Activated T-cell treated with anti-CD3 and anti-CD28 coated beads for 1 hour (primary cell): ENCODE results near the gene PNPLA2.
A peak's percentile ranks its signal among the peaks of the same experiment; 100 is the strongest.

Experiments used
- DNase-seq: peaks from one replicate; pipeline ENCODE4 v3.0.0-alpha.2; 2020; ENCODE audit warnings: low read depth

PNPLA2 gene

DNA sequence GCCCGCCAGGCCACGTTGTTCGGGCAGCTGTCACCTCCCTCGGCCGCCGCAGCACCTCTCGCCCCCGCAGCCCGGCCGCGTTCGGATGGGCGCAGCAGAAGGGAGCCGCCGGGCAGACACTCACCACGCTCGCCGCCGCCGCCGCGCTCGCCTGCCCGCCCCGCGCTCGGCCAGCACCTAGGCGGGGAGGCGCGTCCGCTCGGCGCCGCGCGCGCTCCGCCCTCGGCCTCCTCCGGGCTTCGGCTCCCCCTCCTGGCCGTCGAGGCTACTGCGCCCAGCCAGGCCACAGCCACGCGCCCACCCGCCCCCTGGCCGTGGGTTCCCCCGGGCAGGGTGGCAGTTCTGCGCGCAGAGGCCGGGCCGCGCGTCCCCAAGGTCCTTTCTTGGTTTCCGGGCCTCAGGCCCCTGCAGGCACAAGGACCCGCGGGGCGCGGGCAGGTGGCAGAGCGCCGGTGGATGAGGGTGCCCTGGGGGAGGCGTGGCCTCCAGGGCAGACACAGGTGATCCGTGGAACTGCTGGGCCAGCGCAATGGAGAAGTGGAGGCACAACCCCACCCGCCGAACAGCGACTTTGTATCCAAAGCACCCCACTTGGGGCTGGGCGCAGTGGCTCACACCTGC is 20.5 kb upstream of the PNPLA2 start, which contains the start of gene SLC25A22:
Gene SLC25A22, minus strand, starts transcription at position 189 of the 621 bp plus-strand sequence. CDS start 3,275 bp downstream, outside the sequence.
- DNase-seq = peak; percentile 78

DNA sequence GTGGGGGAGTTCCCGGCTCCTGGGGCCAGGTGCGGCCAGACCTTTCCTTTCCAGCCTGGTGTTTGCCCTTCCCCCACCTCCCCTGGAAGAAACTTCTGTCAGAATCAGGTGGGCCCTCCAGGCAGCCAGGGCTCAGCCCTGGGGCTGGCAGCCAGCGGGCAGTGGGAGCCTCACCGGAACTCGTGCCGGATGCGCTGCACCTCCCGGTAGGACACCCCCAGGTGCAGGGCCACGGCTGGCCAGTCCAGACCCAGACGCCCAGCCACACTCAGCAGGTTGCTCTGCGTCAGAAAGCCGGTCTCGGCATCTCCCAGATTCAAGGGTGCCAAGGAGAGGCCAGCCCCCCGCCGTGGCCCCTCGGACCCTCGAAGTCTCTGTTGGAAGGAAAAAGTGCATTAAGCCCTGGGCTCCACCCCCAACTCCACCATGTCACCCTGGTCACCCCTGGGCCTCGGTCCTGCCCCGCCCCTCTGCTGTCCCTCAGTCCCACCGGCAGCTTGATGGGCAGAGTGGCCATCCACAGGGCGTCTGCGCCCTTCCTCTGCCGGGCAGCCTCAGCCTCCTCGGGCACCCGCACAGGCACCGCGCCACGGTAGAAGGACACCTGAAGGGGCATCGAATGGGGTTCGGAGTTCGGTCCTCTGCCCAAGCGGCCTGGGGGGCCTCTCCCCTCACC is 18.9 kb upstream of the PNPLA2 start:
- no peak for DNase-seq

DNA sequence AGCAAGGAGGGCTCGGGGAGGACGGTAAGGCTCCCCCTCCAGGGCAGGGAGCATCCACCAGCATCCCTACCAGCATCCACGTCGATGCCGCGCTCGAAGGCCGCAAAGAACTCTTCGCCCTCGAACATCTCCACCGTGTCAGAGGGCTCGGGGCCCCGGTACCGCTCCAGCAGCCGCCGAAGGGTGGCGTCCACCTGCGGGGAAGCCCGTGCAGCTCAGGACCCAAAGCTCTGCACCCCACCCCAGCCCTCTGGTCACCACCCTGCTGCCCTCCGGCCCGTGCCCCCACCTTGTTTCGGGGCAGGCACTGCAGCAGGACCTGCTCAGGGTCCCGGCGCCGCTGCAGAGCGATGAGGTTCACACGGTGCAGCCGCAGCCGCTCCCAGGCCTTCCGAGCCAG is 18.2 kb upstream of the PNPLA2 start:
- DNase-seq = no peak

DNA sequence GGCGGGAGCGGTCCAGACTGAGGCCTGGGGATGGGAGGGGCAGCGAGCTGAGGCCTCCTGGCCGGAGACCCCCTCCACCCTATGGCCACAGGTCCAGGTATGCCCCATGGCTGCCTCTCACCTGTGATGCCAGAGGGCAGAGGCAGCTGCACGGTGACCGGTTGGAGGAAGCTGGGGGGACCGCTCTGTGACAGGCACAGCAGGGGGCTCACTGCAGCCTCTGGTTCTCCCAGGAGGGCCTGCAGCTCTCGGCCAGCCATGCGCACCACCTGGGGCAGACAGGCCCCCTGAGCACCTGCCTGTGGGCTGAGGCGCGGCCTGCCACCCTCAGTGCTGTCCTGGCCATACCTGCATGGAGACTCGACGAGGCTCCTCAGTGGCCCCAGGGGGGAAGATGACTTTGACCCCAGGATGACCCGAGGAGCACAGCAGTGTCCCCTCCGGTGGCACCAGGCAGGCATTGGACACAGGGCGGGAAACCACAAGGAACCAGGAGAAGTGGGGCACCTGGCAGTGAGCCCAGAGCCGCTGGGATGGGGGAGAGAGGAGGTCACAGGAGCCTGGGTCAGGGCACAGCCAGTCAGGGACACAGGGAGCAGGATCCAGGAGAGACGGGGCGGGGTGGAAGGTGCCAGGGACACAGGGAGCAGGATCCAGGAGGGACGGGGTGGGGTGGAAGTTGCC is 17.5 kb upstream of the PNPLA2 start:
- no peak for DNase-seq

DNA sequence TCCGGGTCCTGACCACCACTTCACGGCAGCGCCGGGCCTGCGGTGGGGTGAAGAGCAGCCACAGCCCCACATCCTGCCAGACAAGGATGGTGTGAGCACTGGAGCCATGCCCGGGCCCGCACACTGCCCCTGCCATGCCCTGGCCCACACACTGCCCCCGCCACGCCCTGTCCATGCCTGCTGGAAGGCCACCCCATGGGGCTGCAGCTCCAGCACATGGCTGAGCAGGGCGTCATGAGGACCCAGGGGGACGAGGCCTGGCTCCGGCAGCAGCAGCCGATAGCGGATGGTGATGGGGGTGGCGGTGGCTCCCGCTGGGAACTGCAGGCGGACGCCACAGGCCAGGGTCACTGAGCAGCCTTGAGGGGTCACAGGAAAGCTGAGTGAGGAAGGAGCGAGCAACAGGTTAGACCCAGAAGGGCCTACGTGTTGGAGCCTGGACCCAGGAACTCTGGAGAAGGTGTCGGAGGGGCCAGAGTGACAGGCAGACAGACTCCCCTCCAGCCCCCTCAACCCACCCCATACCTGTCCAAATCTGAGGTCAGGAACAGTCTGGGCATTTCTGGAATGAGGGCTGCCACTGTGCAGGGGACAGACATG is 16.6 kb upstream of the PNPLA2 start:
- DNase-seq = no peak

DNA sequence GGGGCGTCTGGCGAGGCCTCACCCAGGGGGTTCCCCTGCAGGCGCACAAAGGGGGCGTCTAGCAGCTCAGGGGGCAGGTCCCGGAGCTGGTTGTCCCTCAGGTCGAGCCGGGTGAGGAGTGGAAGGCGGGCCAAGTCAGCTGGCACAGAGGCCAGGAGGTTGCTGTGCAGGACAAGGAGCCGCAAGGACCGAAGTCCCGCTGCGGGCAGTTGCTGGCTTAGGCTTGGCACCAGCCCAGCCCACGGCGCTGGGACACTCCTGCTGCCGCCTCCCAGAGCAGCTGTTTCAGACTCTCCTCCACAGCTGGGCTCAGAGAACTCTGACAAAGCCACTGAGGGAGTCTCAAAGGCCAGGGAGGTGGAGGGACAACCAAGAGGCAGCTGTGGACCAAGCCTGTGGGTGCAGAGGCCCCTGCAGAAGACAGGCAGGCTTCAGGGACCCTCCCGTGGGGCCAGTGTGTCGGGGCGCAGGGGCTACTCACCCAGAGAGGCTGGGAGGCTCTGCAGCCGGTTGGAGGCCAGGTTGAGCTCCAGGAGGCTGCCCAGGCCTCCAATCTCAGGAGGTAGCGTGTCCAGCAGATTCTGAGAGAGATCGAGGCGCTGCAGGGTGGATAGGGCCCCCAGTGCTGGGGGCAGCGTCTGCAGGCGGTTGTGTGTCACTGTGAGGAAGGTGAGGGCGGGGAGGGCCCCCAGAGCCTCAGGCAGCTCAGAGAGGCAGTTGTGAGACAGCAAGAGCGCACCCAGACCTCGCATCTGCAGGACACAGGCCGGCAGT is 15.8 kb upstream of the PNPLA2 start:
- no peak for DNase-seq

DNA sequence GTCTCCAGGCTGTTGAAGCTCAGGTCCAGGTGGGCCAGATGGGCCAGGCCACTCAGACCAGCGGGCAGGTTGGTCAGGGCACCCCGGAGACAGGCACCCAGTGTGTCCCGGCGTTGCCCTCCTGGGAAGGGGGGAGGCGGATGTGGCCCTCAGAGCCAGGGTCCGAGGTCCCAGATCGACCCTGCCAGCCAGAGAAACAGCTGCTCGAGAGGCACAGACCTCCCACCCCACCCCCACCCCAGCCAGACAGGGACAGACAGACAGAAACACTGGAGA is 15.3 kb upstream of the PNPLA2 start:
- DNase-seq = no peak

DNA sequence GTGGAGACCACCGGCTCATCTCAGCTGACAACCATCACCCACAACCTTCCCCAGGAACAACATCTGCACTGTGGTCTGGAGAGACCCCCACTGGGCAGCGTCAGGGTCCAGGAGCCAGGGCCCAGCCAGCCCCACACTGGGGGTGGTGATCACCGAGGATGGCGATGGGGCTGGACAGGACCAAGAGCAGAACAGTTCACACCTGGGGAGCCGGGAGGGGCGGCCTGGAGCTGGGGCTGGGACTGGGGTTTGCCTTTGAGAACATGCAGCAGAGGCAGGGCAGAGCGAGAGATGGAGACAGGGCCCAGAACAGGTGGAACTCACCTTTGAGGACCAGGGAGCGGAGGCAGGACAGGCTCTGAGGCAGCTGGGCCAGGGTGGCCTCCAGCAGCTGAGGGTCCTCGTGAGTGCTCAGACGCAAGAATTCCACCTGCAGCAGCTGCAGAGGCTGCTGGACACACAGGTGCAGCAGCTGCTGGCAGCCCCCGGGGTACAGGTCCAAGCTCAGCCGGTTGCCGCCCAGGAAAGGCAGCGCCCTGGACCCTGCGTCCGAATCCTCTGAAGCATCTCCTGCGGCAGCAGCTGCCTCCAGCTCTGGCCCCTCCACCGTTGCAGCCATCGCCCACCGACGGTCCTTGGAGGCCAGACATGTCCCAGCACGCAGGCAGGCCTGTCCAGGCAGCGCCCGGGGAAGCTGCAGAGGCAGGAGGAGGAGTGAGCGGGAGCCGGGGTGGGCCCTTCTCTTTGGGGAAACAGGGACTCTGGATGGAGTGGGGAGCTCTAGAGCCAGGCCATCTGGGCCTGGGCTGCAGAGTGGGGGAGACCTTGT is 14.7 kb upstream of the PNPLA2 start:
- no peak for DNase-seq

DNA sequence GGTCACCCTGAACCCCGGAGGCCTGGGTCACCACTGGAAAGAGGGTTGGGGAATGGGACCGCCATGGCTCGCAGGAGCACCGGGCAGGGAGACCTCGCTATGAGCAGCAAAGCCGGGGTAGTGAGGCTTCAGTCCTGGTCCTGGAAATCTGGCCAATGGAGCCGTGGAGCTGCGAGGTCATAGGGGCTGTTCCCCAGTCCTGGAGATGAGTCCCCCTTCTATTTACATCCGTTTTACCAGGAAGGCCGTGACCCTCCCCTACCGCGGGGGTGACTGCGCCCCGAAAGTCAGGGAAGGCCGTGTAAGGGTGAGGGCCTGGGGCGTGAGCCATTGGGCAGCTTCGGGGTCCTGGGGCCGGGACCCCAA is 14.1 kb upstream of the PNPLA2 start:
- no peak for DNase-seq

DNA sequence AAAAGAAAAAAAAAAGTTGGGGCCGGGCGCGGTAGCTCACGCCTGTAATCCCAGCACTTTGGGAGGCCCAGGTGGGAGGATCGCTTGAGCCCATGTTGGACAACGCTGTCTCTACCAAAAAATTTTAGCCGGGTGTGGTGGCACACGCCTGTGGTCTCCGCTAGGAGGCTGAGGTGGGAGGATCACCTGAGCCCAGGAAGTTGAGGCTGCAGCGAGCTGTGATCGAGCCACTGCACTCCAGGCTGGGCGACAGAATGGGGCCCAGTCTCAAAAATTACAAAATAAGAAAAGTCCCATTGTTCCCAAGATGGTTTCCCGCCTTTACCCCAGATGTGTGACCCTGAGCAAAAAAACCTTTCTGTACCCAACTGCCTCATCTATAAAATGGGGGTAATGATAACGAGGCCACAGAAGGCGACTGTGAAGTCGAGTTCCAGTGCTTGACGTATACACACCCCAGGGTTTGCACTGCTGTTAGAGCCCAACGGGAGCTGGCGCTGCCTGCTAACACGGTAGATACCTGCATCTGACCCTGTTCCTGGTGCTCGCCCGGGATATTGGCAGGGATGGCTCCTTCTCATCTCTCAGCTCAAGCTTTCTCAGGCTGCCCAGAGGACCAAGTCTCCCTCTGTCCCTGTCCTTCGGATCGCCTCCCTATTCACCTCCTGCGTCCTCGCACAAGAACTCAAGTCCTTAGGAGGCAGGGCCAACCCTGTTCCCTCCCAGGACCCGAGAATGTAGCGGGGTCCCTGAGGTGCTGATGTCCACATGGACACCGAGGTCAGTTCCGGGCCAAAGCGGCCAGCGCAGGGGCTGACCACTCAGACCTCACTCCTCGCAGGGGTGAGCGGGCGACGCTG is 10.1 kb upstream of the PNPLA2 start:
- no peak for DNase-seq

DNA sequence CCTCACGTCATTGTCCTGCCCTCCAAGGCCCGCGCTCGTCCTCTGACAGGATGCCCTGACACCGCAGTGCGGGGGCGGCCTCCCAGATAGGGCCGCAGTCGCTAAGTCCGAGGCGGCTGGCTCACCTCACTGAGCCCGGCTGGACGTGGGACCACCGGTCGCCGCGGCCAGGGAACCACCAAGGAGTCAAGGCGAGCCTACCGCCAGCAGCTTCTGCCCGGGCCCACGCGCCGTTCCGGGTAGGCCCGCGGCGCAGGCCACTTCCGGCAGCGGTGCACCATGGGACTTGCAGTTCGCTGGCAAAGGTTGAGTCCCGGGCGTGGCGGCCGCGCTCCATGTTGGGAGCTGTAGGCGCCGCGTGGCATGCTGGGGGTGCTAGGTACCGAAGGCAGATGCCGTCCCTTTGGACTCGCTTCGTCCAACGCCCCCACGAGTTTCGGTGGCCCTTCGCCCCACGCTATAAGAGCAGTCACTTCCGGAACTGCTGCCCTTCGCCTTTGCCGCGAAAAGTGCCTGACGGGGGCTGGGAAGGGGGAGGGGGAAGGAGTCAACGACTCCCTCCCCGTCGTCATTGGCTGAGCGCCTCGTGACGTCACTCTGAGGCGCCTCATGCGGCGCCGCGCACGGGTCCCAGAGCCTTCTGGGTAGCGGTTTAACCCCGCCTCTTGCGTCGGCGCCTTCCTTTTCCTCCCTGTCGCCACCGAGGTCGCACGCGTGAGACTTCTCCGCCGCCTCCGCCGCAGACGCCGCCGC is 9.3 kb upstream of the PNPLA2 start, which contains the start of gene RPLP2:
Gene RPLP2, plus strand, starts transcription at position 681 of the 753 bp plus-strand sequence. CDS start 268 bp downstream, outside the sequence.
- DNase-seq = peak; percentile 94

DNA sequence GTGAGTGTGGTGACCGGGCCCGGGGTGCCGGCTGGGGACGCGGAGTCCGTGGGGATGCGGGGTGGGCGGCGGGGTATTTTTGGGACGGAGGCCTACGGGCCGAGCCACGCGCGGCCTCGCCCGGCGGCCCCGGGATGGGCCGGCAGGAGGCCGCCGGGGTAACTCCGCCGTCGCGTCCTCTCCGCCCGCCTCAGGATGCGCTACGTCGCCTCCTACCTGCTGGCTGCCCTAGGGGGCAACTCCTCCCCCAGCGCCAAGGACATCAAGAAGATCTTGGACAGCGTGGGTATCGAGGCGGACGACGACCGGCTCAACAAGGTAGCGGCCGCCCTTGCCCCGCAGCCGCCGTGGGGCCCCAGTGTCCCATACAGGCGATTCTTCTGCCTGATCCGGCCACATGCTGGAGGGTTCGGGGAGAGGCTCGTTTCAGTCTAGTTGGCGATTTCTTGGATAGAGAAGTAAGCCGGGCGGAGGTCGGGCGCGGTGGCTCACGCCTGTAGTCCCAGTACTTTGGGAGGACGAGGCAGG is 8.6 kb upstream of the PNPLA2 start:
- DNase-seq = no peak

DNA sequence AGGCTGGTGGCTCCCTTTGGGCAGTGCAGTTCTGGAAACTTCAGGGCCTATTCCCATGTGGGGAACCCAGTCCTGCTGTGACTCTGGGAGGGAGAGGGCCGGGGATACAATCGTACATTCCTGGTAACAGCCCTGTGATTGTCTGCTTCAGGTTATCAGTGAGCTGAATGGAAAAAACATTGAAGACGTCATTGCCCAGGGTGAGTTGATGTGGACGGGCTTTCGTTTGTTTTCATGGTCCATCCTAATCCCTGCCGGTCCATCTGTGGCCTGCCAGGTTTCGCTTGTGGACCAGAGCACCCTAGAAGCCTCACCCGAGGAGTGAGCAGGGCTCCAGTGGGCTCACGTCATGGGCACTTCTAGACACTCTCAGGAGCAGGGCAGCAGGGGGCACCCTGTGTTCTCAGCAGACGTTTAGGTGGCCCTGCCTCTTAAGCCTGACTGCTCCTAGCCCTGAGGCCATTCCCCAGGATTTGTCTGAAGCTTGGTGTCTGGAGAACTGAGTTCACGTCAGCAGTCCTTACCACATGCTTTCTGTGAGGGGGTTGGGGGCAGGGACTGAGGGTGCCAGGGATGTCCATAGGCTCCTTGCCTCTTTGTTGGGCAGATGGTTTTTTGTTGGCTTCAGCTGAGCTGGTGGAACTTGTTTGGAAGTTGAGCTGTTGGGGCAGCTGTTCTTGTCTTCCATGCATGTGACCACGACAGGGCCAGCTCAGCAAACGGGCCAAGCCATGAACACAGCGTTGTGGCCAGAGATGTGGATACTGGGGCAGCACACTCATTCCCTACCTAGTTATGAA is 7.1 kb upstream of the PNPLA2 start:
- DNase-seq = no peak

DNA sequence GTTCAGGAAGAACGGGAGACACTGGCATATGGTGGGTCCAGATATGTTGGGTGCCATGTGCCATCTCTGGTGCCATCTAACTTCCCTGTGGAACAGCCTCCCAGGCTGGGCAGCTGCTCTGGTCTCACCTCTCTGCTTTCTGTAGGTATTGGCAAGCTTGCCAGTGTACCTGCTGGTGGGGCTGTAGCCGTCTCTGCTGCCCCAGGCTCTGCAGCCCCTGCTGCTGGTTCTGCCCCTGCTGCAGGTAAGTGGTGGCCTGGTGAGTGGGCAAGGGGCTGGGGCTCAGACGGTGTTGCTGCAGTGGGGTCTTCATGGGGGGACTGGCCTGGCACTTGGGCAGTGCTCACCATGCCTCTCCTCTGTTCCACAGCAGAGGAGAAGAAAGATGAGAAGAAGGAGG is 6.3 kb upstream of the PNPLA2 start:
- no peak for DNase-seq

DNA sequence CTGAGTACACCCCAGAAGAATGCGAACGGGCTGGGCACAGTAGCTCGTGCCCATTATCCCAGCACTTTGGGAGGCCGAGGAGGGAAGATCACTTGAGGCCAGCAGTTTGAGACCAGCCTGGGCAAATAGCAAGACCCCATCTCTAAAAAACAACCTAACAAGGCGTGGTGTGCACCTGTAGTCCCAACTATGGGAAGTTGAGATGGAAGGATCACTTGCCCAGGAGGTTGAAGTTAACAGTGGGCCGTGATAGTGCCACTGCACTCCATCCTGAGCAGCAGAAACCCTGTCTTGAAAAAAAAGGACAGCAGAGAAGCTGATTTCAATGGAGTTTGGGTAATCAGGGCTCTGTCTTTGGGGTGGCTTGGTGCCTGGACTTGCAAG is 5.7 kb upstream of the PNPLA2 start:
- no peak for DNase-seq

DNA sequence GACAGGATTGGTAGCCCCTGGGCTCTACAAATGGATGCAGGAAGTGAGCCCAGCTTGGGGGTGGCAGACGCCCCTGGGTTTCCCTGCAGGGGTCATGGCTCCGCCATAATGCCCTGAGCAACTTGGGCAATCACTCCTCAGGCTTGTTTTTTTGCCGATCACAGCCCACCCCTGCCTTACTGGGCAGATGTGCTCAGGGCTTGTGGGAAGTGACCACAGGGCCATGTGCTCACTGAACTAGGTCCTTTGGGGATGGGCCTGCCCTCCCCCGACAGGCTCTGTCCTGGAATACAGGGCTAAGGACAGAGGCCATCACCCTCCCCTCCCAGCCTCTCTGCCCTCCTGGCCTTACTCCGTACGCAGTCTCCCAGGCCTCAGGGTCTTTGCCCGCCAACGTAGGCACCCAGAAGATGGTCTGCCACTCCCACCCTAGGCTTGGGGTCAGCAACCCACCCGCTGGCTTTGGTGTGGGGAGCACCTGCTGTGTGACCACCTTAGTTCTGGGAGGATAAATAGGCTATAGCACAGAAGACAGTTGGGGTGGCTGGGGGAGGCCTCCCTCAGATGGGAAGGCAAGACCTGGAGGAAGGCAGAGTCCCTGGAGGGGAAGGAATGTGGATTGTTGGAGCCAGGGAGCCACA is 5.1 kb upstream of the PNPLA2 start:
- no peak for DNase-seq

DNA sequence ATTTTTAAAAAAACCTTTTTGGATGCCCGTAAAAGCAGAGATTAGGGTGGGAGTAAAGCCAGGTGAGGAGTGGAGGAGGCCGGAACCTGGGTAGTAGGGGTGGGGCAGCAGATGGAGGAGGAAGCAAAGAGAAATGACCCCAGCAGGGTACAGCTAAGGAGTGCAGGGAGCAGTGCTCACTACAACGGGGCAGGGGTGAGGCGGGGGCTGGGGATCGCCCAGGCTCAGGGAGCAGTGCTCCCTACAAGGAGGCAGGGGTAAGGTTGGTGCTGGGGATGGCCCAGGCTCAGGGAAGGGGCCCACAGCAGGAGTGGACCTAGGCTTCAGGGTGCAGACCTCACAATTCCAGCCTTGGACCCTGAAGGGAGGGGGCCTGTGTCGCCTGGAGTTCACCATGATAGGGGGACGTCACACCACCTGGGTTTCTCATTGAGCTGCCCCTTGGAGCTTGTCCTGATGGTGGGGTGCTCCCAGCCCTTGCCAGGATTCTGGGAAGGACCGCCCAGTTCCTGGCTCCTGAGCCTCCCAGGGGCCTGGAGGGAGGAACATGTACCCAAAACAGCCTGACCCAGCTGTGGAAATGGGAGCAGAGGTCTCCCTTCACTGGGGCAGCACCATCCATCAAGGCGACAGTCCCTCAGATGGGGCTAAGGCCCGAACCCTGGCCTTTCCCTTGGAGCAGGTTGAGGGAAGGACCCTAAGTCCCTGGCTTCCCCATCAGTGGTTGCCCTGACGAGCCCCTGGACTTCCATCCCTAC is 2.9 kb upstream of the PNPLA2 start:
- DNase-seq = no peak

DNA sequence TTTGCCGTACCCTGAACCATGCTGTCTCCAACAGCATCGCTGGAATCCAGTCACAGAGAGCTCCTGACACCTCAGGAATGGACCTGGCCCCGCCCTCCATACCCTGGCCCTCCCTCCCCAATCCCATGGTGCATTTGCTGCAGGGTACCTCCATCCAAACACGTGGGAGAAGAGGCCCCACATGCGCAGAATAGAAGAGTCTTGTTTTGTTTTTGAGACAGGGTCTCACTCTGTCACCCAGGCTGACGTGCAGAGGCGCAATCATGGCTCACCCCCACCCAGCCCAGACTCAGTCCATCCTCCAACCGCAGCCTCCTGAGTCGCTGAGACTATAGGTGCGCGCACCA is 2.3 kb upstream of the PNPLA2 start:
- no peak for DNase-seq
